GM10248 (cell line): ENCODE measurements around the gene ITGB4.

ENCODE experiments used
- CTCF ChIA-PET: fragments of 300-600 bp; sonication (Branson Sonifier 250); formaldehyde crosslinking; extraction: SDS; loops from one replicate; lab custom pipeline; 2021; ENCODE audit warnings: antibody characterized with exemption; lab: Yijun Ruan, JAX
- POLR2A ChIA-PET: fragments of 350-650 bp; sonication (Branson Sonifier 250); formaldehyde crosslinking; extraction: SDS; loops from one replicate; lab custom pipeline; 2020; ENCODE audit warnings: antibody characterized with exemption; lab: Yijun Ruan, JAX
- DNase-seq: peaks from one replicate; pipeline ENCODE4 v3.0.0; 2012; ENCODE audit errors: extremely low spot score
- TF ChIP-seq, protein P1 (sequence below): IDR thresholded peaks from 2 replicates; pipeline ENCODE4 v1.5.1; 2012; ENCODE audit warnings: mild to moderate bottlenecking, low read depth; ENCODE audit errors: extremely low read depth, missing control alignments, control extremely low read depth

Gene ITGB4

DNA sequence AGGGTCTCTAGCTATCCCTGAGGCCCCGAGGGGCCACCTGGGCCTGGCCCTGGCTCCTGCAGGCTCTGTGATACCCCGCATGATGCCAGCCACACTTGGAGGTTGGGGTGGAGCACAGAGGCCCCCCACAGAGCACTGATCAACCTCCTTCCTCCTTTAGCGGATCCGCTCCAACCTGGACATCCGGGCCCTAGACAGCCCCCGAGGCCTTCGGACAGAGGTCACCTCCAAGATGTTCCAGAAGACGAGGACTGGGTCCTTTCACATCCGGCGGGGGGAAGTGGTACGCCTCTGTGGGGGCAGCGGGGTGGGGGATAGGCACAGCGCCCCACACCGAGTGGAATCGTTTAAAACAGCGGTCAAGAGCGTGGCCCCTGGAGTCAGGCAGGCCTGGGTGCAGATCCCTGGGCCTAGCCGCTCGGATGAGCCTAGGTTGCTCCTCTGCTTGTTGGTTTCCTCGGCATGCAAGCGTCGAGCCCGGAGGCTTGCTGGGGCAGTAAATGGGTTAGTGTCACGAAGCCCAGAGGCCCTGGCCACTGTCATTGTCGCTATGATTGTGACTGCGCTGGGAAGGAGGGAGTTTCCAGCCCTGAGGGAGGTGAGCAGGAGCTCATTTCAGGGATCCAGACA, 9.9 kb downstream of the ITGB4 start:
- TF ChIP-seq, protein P1, sequence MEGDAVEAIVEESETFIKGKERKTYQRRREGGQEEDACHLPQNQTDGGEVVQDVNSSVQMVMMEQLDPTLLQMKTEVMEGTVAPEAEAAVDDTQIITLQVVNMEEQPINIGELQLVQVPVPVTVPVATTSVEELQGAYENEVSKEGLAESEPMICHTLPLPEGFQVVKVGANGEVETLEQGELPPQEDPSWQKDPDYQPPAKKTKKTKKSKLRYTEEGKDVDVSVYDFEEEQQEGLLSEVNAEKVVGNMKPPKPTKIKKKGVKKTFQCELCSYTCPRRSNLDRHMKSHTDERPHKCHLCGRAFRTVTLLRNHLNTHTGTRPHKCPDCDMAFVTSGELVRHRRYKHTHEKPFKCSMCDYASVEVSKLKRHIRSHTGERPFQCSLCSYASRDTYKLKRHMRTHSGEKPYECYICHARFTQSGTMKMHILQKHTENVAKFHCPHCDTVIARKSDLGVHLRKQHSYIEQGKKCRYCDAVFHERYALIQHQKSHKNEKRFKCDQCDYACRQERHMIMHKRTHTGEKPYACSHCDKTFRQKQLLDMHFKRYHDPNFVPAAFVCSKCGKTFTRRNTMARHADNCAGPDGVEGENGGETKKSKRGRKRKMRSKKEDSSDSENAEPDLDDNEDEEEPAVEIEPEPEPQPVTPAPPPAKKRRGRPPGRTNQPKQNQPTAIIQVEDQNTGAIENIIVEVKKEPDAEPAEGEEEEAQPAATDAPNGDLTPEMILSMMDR: no peak
- no peak for DNase-seq
- ChIA-PET CTCF (interaction anchor here (1.1 to 4.4 kb wide), 4 partner anchors 12 to 98 kb away, joined by 3 to 24 read pairs (median 17); partner anchors contain the start of gene SMIM5), POLR2A (no interaction called here)

DNA sequence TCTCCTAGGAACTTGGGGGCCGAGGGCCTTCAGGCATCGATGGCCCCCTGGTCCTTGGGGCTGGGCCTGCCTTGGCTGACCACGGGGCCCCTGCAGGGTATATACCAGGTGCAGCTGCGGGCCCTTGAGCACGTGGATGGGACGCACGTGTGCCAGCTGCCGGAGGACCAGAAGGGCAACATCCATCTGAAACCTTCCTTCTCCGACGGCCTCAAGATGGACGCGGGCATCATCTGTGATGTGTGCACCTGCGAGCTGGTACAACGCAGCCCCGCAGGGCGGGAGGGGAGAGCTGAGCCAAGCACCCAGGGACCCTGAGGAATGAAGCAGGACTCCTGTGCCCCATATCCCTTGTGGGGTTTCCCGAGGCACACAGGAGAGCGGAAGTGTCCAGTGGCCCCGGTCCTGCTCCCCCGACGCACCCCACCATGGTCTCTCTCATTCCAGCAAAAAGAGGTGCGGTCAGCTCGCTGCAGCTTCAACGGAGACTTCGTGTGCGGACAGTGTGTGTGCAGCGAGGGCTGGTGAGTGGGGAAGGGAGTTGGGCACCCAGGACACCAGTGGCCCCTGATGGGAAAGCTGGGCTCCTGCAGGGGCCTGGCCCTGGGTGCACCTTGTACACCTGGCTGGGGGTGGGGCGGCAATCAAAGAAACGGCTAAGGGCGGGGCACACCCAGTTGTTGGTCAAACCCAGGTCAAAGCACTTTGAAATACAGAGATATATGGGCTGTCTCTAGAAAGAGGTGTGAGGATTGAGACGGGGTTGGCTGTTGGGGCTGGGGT, 10.6 kb downstream of the ITGB4 start:
- TF ChIP-seq, protein P1: no peak
- CTCF ChIA-PET: interaction anchor here (1.1 to 4.4 kb wide), 7 partner anchors 11 to 106 kb away, joined by 3 to 24 read pairs (median 10); partner anchors contain the start of gene SMIM5
- POLR2A ChIA-PET: no interaction called here
- DNase-seq: no peak

DNA sequence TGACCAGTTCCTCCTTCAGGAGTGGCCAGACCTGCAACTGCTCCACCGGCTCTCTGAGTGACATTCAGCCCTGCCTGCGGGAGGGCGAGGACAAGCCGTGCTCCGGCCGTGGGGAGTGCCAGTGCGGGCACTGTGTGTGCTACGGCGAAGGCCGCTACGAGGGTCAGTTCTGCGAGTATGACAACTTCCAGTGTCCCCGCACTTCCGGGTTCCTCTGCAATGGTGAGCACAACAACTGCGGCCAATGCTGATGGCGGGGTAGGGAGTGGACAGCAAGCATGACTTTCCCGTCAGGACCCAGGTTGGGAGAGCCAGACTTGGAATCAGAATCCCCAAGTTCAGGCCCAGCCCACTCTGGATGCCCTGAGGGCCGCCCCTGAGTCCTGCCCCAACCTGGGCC, 12.2 kb downstream of the ITGB4 start:
- no peak for DNase-seq
- POLR2A ChIA-PET: no interaction called here
- TF ChIP-seq, protein P1: no peak
- CTCF ChIA-PET: interaction anchor here (1.0 to 4.4 kb wide), 6 partner anchors 13 to 101 kb away, joined by 3 to 22 read pairs (median 8); partner anchors contain the start of gene SMIM5

DNA sequence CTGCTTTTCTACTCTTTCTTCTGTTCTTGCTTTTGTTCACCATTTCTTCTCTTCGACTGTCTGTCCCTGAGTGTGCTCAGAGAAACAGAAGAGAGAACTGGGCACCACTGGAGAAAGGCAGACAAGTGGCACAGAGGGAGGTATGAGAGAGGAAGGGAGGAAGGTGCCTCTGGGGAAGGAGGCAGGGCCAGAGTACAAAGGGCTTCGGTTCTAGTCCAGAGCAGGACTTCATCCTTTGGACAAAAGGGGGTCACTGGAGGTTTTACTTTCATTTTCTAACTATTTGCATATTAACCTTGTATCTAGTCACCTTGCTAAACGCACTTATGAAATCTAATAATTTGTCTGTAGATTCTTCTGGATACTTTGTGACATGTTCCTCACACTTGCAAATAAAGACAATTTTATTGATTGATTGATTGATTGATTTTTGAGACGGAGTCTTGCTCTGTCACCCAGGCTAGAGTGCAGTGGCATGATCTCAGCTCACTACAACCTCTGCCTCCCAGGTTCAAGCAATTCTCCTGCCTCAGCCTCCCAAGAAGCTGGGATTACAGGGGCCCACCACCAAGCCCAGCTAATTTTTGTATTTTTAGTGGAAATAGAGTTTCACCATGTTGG, 13.5 kb downstream of the ITGB4 start:
- POLR2A ChIA-PET: no interaction called here
- no peak for DNase-seq
- CTCF ChIA-PET: interaction anchor here (1.9 to 5.9 kb wide), 2 partner anchors 15 to 18 kb away, joined by 7 to 75 read pairs; no protein-coding TSS in a partner anchor
- TF ChIP-seq, protein P1: no peak

DNA sequence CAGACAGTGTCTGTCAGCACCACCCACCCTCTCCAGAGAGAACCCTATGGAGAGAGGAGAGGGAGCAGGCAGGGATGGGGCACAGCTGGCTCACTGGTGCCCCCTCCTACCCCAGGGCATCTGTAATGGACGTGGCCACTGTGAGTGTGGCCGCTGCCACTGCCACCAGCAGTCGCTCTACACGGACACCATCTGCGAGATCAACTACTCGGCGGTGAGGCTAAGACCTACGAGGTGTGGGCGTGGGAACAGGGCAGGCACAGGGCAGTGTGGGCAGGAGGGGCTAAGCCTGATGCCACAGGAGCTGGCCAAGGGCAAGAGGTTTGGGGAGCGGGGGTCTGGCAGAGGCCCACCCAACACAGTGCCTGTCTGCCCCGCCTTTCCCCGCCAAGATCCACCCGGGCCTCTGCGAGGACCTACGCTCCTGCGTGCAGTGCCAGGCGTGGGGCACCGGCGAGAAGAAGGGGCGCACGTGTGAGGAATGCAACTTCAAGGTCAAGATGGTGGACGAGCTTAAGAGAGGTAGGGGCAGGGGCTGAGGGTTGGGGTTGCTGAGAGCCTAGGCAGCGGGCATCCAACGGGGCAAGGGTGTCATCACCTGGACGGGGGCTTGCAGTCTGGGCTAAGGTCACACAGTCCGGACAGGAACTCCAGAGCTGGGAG, 15.0 kb downstream of the ITGB4 start:
- ChIA-PET POLR2A (no interaction called here), CTCF (interaction anchor here (1.9 to 5.9 kb wide), 2 partner anchors 13 to 17 kb away, joined by 7 to 75 read pairs; no protein-coding TSS in a partner anchor)
- DNase-seq: no peak
- TF ChIP-seq, protein P1: no peak
